GM21515 (cell line): ENCODE results near the gene AMOT.

Source experiments
- ATAC-seq: cut with Tn5 transposase; IDR thresholded peaks from one replicate; pipeline ENCODE4 v1.9.1; 2021; ENCODE audit not compliant: unreplicated experiment

Gene AMOT

GRCh38 chrX:112738347-112739033 is 102.1 kb downstream of the AMOT start:
- ATAC-seq = no peak

DNA sequence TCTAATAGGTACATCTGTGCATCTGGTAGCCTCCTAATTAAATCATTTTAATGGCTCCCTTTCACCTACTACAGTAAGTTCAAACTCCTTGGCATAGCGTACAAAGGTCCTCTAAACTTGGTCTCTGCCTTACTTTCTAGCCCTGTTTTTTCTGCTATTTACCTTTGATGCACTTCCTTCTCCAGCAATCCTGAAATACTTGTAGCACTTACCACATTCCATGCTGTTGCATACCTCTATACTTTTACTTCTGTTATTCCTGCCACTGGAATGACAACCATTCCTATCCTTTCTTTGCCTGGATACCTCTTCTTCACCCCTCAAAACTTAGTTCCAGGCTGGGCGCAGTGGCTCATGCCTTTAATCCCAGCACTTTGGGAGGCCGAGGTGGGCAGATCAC is 104.3 kb downstream of the AMOT start:
- no peak for ATAC-seq

GRCh38 chrX:112735147-112735546 is 105.5 kb downstream of the AMOT start:
- ATAC-seq = no peak

DNA sequence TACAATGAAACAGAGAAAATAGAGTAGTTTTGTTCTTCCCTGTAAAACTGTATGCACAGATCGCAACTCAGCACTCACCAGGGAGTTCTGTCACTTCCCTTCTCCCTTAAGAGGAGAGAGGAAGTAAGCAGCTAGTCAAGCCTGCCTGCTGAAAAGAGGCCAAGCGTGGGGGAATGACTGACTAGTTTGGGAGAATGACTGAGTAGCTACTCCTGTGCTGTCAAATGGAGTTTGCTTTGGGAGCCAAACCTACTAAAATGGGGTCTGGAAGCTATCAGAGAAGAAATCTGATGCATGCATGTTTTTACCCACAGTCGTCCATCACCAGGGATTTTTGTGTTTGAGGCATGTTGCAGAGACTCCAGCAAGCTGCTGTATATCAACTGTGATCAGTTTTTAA is 106.3 kb downstream of the AMOT start:
- no peak for ATAC-seq

GRCh38 chrX:112731793-112732192 is 108.8 kb downstream of the AMOT start:
- ATAC-seq = no peak
